Measurements from ENCODE around the gene ADD1. TPM values are rescaled to one million over a fixed set of nuclear protein-coding genes. Genes with fewer than 3 reads are reported as not detected.
"Not testable (repeated sequence)": the region's sequence is repeated elsewhere in the genome, so short reads cannot be mapped to it uniquely, and the experiment has no call there.

The ADD1 gene
- total and polyA plus RNA-seq, 9 donors, result 165 to 216 (median 177) TPM

DNA sequence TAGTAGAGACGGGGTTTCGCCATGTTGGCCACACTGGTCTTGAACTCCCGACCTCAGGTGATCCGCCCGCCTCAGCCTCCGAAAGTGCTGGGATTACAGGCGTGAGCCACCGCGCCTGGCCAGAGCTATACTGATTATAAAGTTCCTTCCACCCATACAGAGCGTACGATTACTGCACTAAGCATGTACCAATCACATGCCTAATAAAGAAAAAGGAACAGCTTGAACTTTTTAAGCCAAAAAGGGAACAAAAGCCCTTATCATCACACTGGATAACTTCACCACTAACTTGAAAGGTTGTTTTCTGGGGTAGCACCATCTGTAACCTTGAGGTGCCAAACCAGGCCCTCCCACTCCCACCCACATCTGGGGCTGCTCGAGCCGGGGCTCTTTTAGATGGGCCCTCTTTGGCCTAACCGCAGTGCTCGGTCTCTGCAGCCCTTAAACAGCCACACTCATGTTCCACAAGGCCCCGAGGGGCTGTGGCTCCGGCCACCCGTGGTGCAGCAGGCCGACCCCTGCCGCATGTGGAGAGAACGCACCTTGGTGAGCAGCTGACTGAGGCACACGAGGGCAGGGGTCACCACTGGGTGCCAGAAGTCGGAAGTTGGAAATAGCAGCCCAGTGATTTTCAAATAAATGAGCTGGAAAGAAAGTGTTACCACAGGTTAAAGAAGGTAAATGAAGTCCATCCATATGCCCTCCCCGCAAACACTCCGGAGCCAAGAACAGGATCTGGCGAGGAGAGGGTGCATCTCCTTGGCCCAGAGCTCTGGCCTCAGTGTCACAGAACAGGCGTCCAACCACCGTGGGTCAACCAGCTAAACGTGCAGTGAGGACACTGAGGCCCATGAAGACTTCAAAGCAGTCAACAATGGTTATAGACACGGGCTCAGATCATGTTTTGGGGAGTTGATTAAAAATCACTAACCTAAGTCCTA is 101.2 kb downstream of the ADD1 start:
- H3K4me3 ChIP-seq (ENCODE audit: low read length), result no peak overlapping the region
- DNase-seq, result no peak
- no peaks in the 10 kb centered on the region for H3K27me3 ChIP-seq (ENCODE audit: control insufficient read depth, insufficient read depth, low read length)
- peaks cover 93% of the 10 kb centered on the region for H3K36me3 ChIP-seq (ENCODE audit: control insufficient read depth, insufficient read depth, low read length)
- WGBS (ENCODE audit: insufficient coverage), result 90% methylated on average over 22 of the region's 30 CpGs
- H3K4me1 ChIP-seq (ENCODE audit: control insufficient read depth, insufficient read depth, low read length), result no peaks in the 10 kb centered on the region
- H3K27ac ChIP-seq (ENCODE audit: low read length), result no peak overlapping the region
- no peaks in the 10 kb centered on the region for H3K9me3 ChIP-seq (replicated peaks; ENCODE audit: control insufficient read depth, low read depth, low read length)

DNA sequence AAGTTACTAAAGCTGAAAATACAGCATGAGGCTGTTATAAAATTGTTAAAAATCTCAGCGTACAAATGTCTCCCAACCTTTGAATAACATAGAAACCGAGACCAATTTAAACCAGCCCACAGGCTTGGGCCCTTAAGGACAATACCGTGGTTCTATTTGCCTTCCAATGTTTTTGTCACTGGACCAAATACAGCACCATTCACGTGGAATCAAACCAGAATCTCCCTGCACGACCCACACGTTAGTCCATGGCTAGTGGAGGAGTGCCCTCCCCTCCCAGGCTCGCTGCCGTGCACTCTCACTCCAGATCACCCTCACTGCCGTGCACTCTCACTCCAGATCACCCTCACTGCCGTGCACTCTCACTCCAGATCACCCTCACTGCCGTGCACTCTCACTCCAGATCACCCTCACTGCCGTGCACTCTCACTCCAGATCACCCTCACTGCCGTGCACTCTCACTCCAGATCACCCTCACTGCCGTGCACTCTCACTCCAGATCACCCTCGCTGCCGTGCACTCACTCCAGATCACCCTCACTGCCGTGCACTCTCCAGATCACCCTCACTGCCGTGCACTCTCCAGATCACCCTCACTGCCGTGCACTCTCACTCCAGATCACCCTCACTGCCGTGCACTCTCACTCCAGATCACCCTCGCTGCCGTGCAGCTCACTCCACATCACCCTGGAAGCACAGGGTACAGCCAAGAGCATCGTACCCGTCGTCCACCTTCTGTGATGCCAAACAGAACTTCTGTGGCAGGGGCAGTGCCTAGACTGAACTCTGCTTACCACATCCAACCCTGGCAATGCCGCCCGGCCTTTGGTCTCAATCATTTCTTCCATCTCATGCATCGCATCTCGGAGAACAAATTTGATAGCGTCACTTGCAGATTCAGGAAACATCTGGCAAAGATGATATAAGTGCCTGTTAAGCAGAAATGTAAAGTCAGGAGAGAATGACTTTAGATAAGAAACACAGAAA is 102.3 kb downstream of the ADD1 start:
- not testable (repeated sequence) for H3K27ac ChIP-seq (ENCODE audit: low read length); DNase-seq; H3K27me3 ChIP-seq (ENCODE audit: control insufficient read depth, insufficient read depth, low read length); H3K4me1 ChIP-seq (ENCODE audit: control insufficient read depth, insufficient read depth, low read length); H3K4me3 ChIP-seq (ENCODE audit: low read length); H3K9me3 ChIP-seq (replicated peaks; ENCODE audit: control insufficient read depth, low read depth, low read length)
- WGBS (ENCODE audit: insufficient coverage), result 89% methylated on average over 19 of the region's 30 CpGs
- H3K36me3 ChIP-seq (ENCODE audit: control insufficient read depth, insufficient read depth, low read length), result peaks cover 89% of the 10 kb centered on the region

DNA sequence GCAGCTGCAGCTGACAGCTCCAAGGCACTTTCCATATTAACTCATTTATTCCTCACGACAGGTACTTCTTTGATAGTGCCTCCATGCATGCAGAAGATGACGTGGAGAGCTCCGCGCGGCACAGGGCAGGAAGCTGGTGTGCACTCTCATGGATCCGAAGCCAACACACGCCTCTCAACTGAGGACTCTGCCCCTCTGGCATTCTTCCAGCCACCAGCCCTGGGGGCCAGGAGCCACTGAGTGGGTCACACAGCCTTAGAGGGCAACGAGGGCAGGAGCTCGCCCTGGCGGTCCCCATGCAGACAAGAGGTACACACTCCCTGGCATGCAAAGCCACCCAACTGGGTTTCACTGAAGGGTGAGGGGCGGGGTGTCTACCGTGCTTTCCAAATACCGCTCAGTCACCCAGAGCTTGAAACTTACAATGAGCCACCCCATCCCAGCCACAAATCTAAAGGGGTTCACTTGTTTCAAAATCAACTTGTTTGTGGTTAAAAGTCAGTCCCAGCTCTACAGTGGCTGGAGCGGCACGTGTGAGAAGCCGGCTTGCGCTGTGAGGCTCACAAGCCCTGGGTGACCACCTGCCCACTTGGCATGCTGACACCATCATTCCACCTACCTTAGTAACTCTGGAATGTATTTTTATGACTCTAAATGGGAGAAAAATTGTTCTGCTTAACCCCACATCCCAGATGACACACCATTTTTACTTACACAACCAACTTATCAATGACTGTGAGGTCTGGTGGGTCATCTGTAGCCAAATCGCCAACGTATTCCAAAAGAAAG is 103.4 kb downstream of the ADD1 start:
- H3K4me3 ChIP-seq (ENCODE audit: low read length), result no peak overlapping the region
- DNase-seq, result no peak
- no peaks in the 10 kb centered on the region for H3K4me1 ChIP-seq (ENCODE audit: control insufficient read depth, insufficient read depth, low read length)
- H3K27ac ChIP-seq (ENCODE audit: low read length), result no peak overlapping the region
- H3K9me3 ChIP-seq (replicated peaks; ENCODE audit: control insufficient read depth, low read depth, low read length), result no peaks in the 10 kb centered on the region
- H3K36me3 ChIP-seq (ENCODE audit: control insufficient read depth, insufficient read depth, low read length), result peaks cover 88% of the 10 kb centered on the region
- H3K27me3 ChIP-seq (ENCODE audit: control insufficient read depth, insufficient read depth, low read length), result no peaks in the 10 kb centered on the region
- 88% methylated on average over 12 of the region's 19 CpGs for WGBS (ENCODE audit: insufficient coverage)

DNA sequence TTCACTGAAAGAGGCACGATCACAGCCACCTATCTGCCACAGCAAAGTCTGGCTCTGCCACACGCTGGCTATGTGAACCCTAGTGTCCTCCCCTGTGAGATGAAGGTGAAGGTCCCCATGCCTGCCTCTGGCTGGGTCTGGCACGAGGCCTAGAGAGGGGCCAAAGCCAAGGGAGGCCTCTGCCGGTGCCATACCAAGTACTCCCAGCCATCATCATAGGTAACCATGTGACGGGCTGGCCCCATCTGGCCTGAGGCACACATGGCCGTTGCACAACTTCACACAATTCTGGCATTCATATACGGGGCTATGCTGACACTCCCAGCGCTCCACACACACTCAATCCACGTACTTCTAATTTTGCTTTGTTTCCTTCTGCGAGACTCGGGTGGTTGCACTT is 104.3 kb downstream of the ADD1 start:
- WGBS (ENCODE audit: insufficient coverage), result 84% methylated on average over 8 of the region's 11 CpGs
- no peak overlapping the region for H3K27ac ChIP-seq (ENCODE audit: low read length)
- peaks cover 87% of the 10 kb centered on the region for H3K36me3 ChIP-seq (ENCODE audit: control insufficient read depth, insufficient read depth, low read length)
- no peaks in the 10 kb centered on the region for H3K9me3 ChIP-seq (replicated peaks; ENCODE audit: control insufficient read depth, low read depth, low read length)
- no peak for DNase-seq
- H3K4me3 ChIP-seq (ENCODE audit: low read length), result no peak overlapping the region
- no peaks in the 10 kb centered on the region for H3K27me3 ChIP-seq (ENCODE audit: control insufficient read depth, insufficient read depth, low read length)
- no peaks in the 10 kb centered on the region for H3K4me1 ChIP-seq (ENCODE audit: control insufficient read depth, insufficient read depth, low read length)

DNA sequence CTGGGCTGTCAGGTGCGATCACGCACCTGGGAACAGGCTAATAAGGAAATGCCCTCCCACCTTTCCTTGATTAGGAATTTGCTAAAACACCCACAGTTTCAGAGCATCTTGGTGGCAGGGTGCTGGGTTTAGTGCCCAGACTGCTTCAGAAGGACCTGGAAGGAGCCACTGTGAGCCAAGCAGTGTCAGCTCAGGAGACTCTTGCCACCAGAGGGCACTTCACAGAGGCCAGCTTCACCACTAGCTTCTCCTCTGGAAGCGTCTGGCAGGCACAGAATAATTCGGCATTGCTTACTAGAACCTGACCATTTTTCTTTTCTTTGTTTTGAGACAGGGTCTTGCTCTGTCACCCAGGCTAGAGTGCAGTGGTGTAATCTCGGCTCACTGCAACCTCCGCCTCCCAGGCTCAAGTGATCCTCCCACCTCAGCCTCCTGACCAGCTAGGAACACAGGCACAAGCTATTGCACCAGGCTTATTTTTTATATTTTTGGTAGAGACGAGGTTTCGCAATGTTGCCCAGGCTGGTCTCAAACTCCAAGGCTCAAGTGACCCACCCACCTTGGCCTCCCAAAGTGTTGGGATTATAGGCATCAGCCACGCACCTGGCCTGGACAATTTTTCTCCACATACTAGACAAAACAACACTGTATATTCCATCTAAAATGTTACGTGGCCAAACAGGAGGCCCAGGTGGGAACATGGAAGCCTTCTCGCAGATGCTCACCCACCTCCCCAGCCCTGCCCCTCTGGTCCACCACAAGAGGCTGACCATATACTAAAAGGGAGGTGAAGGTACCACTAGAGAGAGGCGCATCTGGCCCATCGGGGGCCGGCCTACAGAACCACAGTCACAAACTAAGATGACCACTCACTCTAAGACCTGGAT is 105.5 kb downstream of the ADD1 start:
- Histone ChIP-seq H3K4me1 (ENCODE audit: control insufficient read depth, insufficient read depth, low read length) (no peaks in the 10 kb centered on the region), H3K36me3 (ENCODE audit: control insufficient read depth, insufficient read depth, low read length) (peaks cover 85% of the 10 kb centered on the region), H3K9me3 (replicated peaks; ENCODE audit: control insufficient read depth, low read depth, low read length) (no peaks in the 10 kb centered on the region), H3K27me3 (ENCODE audit: control insufficient read depth, insufficient read depth, low read length) (no peaks in the 10 kb centered on the region), H3K4me3 (ENCODE audit: low read length) (no peak overlapping the region), H3K27ac (ENCODE audit: low read length) (no peak overlapping the region)
- no peak for DNase-seq
- WGBS (ENCODE audit: insufficient coverage), result 100% methylated on average over 2 of the region's 14 CpGs

DNA sequence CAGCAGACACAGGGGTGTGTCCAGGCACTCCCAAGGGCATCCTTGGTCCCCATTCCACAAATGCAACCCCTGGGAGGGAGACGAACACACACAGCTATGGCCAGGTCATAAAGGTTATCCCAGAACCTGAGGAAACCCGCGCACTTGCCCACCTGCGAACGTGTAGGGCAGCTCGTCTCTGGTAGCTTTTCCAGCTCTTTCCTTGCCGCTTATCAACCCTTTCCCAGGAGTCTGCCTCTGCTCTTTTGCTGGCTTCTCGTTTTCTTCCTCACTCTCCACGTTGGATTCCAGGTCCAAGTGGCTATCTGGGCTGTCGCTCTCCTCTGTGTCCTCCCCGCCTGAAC is 106.1 kb downstream of the ADD1 start:
- no peaks in the 10 kb centered on the region for H3K9me3 ChIP-seq (replicated peaks; ENCODE audit: control insufficient read depth, low read depth, low read length)
- no peak overlapping the region for H3K4me3 ChIP-seq (ENCODE audit: low read length)
- H3K36me3 ChIP-seq (ENCODE audit: control insufficient read depth, insufficient read depth, low read length), result peaks cover 85% of the 10 kb centered on the region
- no peaks in the 10 kb centered on the region for H3K4me1 ChIP-seq (ENCODE audit: control insufficient read depth, insufficient read depth, low read length)
- DNase-seq, result no peak
- H3K27me3 ChIP-seq (ENCODE audit: control insufficient read depth, insufficient read depth, low read length), result no peaks in the 10 kb centered on the region
- 92% methylated on average over 11 of the region's 11 CpGs for WGBS (ENCODE audit: insufficient coverage)
- no peak overlapping the region for H3K27ac ChIP-seq (ENCODE audit: low read length)

DNA sequence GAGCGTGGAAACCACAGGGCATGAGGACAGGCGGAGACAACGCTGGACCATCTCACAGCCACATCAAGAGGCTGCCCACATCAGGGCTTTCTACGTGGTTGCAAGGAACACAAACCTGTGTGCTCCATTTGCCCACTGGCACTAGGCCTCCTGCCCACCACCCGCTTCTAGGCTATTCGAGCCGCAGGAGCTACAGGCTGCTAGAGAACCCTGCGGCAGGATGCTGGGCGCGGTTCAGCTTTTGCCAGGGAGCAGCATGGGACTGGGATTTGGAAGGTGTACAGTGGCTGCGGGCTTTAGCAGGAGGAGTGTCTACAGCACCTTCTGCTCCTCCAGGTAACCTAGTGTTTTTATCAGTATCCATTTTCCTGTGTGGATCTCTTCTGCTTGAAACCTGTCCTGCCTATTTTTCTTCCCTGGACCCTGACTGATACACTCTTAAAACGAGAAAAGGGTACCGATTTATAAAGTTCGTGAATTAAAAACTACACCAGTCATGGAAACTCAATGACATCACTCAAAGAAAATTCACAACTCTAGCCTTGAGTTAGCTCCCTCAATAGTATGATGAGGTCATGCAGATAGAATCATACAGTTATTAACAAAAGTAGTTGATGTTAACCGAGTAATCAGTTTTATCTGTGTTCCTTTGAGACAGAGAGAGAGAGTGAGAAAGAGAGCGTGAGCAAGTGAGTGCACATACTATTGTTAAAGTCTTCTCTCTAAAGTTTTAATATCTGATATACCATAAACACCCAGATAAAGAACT is 106.8 kb downstream of the ADD1 start:
- WGBS (ENCODE audit: insufficient coverage), result 95% methylated on average over 5 of the region's 16 CpGs
- Histone ChIP-seq H3K27me3 (ENCODE audit: control insufficient read depth, insufficient read depth, low read length) (no peaks in the 10 kb centered on the region), H3K9me3 (replicated peaks; ENCODE audit: control insufficient read depth, low read depth, low read length) (no peaks in the 10 kb centered on the region), H3K4me3 (ENCODE audit: low read length) (no peak overlapping the region), H3K4me1 (ENCODE audit: control insufficient read depth, insufficient read depth, low read length) (no peaks in the 10 kb centered on the region), H3K36me3 (ENCODE audit: control insufficient read depth, insufficient read depth, low read length) (peaks cover 80% of the 10 kb centered on the region), H3K27ac (ENCODE audit: low read length) (no peak overlapping the region)
- DNase-seq, result no peak

DNA sequence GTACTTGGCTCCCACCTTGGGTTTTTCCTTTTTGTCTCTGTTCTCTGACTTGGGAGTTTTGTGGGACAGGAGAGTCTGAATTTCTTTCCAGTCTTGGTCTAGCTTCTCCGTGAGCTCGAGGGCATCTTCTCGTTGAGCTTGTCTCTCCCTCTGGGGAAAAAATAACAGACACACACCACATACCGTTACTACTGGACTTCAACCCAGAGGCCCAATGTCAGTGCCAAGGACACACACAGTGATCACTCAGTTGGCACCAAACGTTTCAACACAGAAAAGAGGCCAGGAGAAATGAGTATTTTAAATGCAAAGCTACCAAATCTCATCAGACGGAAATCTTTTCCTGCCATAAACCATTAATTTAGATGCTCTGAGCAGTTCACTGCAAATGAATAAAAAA is 109.9 kb downstream of the ADD1 start:
- peaks cover 72% of the 10 kb centered on the region for H3K36me3 ChIP-seq (ENCODE audit: control insufficient read depth, insufficient read depth, low read length)
- no peak overlapping the region for H3K27ac ChIP-seq (ENCODE audit: low read length)
- H3K9me3 ChIP-seq (replicated peaks; ENCODE audit: control insufficient read depth, low read depth, low read length), result no peaks in the 10 kb centered on the region
- peaks cover 1% of the 10 kb centered on the region for H3K4me1 ChIP-seq (ENCODE audit: control insufficient read depth, insufficient read depth, low read length)
- WGBS (ENCODE audit: insufficient coverage), result 84% methylated on average over 3 of the region's 6 CpGs
- H3K4me3 ChIP-seq (ENCODE audit: low read length), result no peak overlapping the region
- no peak for DNase-seq
- H3K27me3 ChIP-seq (ENCODE audit: control insufficient read depth, insufficient read depth, low read length), result no peaks in the 10 kb centered on the region

Measured in muscle of leg (tissue), 11 donors.